ENCODE results near the gene NELFCD.

GRCh38 chr20:58973179-58973578 lies 7.9 kb upstream of the NELFCD start:
- TF ChIP-seq EZH2 (IDR thresholded peaks at IDR 0.05; ENCODE audit: insufficient read depth, poor library complexity, severe bottlenecking) = no peak
- TF ChIP-seq EZH2phosphoT487 (IDR thresholded peaks at IDR 0.05; ENCODE audit: insufficient read depth, low read depth) = no peak

Measured in GM23248 (cell line).